ENCODE results near the gene CPSF4. TPM values are rescaled to one million over a fixed set of nuclear protein-coding genes. Genes with fewer than 3 reads are reported as not detected.
A peak's percentile ranks its signal among the peaks of the same experiment; 100 is the strongest.

The CPSF4 gene
- polyA plus RNA-seq, 3 donors = 11.6 to 56.3 (median 12.3) TPM

DNA sequence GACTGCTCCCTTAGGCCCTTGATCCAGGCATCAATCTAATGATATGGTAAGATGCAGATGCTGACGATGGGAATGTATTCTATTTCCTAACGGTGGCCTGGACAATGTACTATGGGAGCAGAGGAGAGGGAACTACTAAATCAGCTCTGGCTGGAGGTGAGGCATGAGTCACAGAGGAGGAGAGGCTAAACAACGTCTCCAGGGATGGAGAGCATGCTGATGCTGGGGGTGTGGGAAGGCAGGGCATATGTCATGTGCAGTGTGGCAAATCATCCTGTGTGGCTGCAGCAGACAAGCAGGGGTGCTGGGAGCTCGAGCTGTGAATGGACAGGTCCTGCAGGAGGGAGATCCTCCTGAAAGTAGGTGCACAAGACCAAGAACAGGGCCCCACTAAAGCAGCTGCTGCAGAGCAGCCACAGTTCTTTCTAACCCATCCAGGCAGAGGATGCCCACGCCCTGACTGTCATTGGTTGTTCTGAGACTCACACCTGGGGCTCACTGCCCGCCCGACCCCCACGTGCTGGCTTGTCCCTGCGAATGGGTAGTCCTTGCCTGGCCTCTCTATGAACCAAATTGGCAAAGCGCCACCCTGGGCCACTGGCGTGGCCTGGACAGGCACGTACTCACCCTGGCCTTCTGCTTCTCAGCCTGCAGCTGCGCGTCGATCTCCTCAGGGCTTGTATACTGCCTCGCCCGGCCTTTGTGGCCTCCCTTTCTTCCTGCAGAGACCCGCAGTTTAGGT lies 34.3 kb upstream of the CPSF4 start:
- intact Hi-C loops (cut with micrococcal nuclease) = loop anchor here in 1 of 2 donors (10.0 kb wide), 1 partner anchor 100 kb away; the partner anchor contains the start of genes ZKSCAN5 and ZNF394
- Histone ChIP-seq H3K9me3 (replicated peaks in 1 of 2; ENCODE audit: control insufficient read depth in 1 of 2, insufficient read depth in 1 of 2, low read length in 2 of 2) (no peaks in the 10 kb centered on the region), H3K4me2 (replicated peaks; ENCODE audit: extremely low read depth, low read length, poor library complexity, severe bottlenecking) (no peak overlapping the region), H2AFZ (ENCODE audit: insufficient read depth, low read depth, low read length, poor library complexity, severe bottlenecking) (no peak overlapping the region), H3K9ac (ENCODE audit: insufficient read depth, low read length, poor library complexity, severe bottlenecking) (no peak overlapping the region), H3K27ac (ENCODE audit: low read depth in 1 of 2, low read length in 2 of 2) (no peak overlapping the region), H3K79me2 (ENCODE audit: insufficient read depth, low read length) (peaks cover 60% of the 10 kb centered on the region), H3K27me3 (ENCODE audit: control insufficient read depth in 2 of 2, insufficient read depth in 2 of 2, low read length in 2 of 2) (no peaks in the 10 kb centered on the region), H3K4me1 (ENCODE audit: control insufficient read depth in 1 of 2, insufficient read depth in 2 of 2, low read length in 2 of 2) (peaks cover 17 to 22% of the 10 kb centered on the region in 2 donors), H4K20me1 (ENCODE audit: insufficient read depth, low read length) (peaks cover 80% of the 10 kb centered on the region), H3K36me3 (replicated peaks in 1 of 2; ENCODE audit: control insufficient read depth in 1 of 2, insufficient read depth in 2 of 2, low read length in 2 of 2) (peaks cover 32 to 54% of the 10 kb centered on the region in 2 donors), H3K4me3 (replicated peaks in 1 of 3; ENCODE audit: low read depth in 2 of 3, low read length in 3 of 3) (no peak overlapping the region)
- Mint-ChIP-seq H3K4me1 (peaks cover 20% of the 10 kb centered on the region), H3K27ac (peak overlapping the region in 3 of 7 donors; percentile 17 to 48 (median 42)), H3K36me3 (peaks cover 34 to 44% of the 10 kb centered on the region in 2 donors), H3K4me3 (no peak overlapping the region), H3K27me3 (ENCODE audit: low read depth in 3 of 3) (peaks cover 0 to 2% (median 2%) of the 10 kb centered on the region in 3 donors), H3K9me3 (no peaks in the 10 kb centered on the region)
- WGBS (ENCODE audit: insufficient coverage) = 97% methylated on average over 18 of the region's 18 CpGs
- no peak for TF ChIP-seq CTCF (IDR thresholded peaks at IDR 0.05)
- DNase-seq = no peak

GRCh38 chr7:99404977-99405320 lies 33.8 kb upstream of the CPSF4 start:
- H3K79me2 ChIP-seq (ENCODE audit: insufficient read depth, low read length) = peaks cover 66% of the 10 kb centered on the region
- peaks cover 0 to 2% (median 2%) of the 10 kb centered on the region in 3 donors for H3K27me3 Mint-ChIP-seq (ENCODE audit: low read depth in 3 of 3)
- no peak overlapping the region for H3K4me2 ChIP-seq (replicated peaks; ENCODE audit: extremely low read depth, low read length, poor library complexity, severe bottlenecking)
- no peak overlapping the region for H3K9ac ChIP-seq (ENCODE audit: insufficient read depth, low read length, poor library complexity, severe bottlenecking)
- no peaks in the 10 kb centered on the region for H3K9me3 ChIP-seq (replicated peaks in 1 of 2; ENCODE audit: control insufficient read depth in 1 of 2, insufficient read depth in 1 of 2, low read length in 2 of 2)
- H3K27ac Mint-ChIP-seq = peak overlapping the region in 1 of 7 donors; percentile 42
- H3K27me3 ChIP-seq (ENCODE audit: control insufficient read depth in 2 of 2, insufficient read depth in 2 of 2, low read length in 2 of 2) = no peaks in the 10 kb centered on the region
- H3K4me3 Mint-ChIP-seq = no peak overlapping the region
- H3K4me1 Mint-ChIP-seq = peaks cover 24% of the 10 kb centered on the region
- H2AFZ ChIP-seq (ENCODE audit: insufficient read depth, low read depth, low read length, poor library complexity, severe bottlenecking) = no peak overlapping the region
- 93% methylated on average over 10 of the region's 10 CpGs for WGBS (ENCODE audit: insufficient coverage)
- H3K9me3 Mint-ChIP-seq = no peaks in the 10 kb centered on the region
- no peak for DNase-seq
- no peak overlapping the region for H3K4me3 ChIP-seq (replicated peaks in 1 of 3; ENCODE audit: low read depth in 2 of 3, low read length in 3 of 3)
- H3K4me1 ChIP-seq (ENCODE audit: control insufficient read depth in 1 of 2, insufficient read depth in 2 of 2, low read length in 2 of 2) = peaks cover 23 to 27% of the 10 kb centered on the region in 2 donors
- H3K27ac ChIP-seq (ENCODE audit: low read depth in 1 of 2, low read length in 2 of 2) = no peak overlapping the region
- no peak for TF ChIP-seq CTCF (IDR thresholded peaks at IDR 0.05)
- H3K36me3 ChIP-seq (replicated peaks in 1 of 2; ENCODE audit: control insufficient read depth in 1 of 2, insufficient read depth in 2 of 2, low read length in 2 of 2) = peaks cover 29 to 48% of the 10 kb centered on the region in 2 donors
- intact Hi-C loops (cut with micrococcal nuclease) = loop anchor here in 1 of 2 donors (10.0 kb wide), 1 partner anchor 100 kb away; the partner anchor contains the start of genes ZKSCAN5 and ZNF394
- H4K20me1 ChIP-seq (ENCODE audit: insufficient read depth, low read length) = peaks cover 78% of the 10 kb centered on the region
- H3K36me3 Mint-ChIP-seq = peaks cover 32 to 44% of the 10 kb centered on the region in 2 donors
